LHCN-M2 (cell line): ENCODE data around the gene TAAR1. TPM values are rescaled to one million over a fixed set of nuclear protein-coding genes. Genes with fewer than 3 reads are reported as not detected.

Experiments
- total RNA-seq: library from RNA; depleted of rRNA; stranded (reverse); fragments of >200 nt; gene quantifications from 2 replicates; pipeline ENCODE4 v1.2.3, GENCODE V29; 2014; rRNA removed

TAAR1 gene
- total RNA-seq, 1 experiment from 2014 or later, result not detected

Other genes starting within 250 kb of the TAAR1 start
- 34.1 TPM in 2 replicates for gene STX7, start 146.1 kb downstream of the TAAR1 start, total RNA-seq
- gene TAAR9, start 120.9 kb downstream of the TAAR1 start, total RNA-seq, result not detected in 2 replicates
- not detected in 2 replicates for gene TAAR8, start 106.5 kb downstream of the TAAR1 start, total RNA-seq
- not detected in 2 replicates for gene TAAR6, start 88.9 kb downstream of the TAAR1 start, total RNA-seq
- not detected in 2 replicates for gene TAAR5, start 69.4 kb downstream of the TAAR1 start, total RNA-seq
- not detected in 2 replicates for gene TAAR2, start 34.9 kb downstream of the TAAR1 start, total RNA-seq
- gene VNN1, start 54.9 kb upstream of the TAAR1 start, total RNA-seq, result 4.2 and 6.6 TPM in 2 replicates
- gene VNN2, start 98.7 kb upstream of the TAAR1 start, total RNA-seq, result 0.19 TPM in 1 of 2 replicates, not detected in the other
- gene SLC18B1, start 139.5 kb upstream of the TAAR1 start, total RNA-seq, result 6.3 and 8.8 TPM in 2 replicates
- gene RPS12, start 155.4 kb upstream of the TAAR1 start, total RNA-seq, result 1,162 and 1,423 TPM in 2 replicates